Neuronal stem cell (in vitro differentiated cells): ENCODE results near the gene PTGS2.

Experiments used
- DNase-seq: peaks from one replicate; pipeline ENCODE4 v3.0.0-alpha.2; 2013; ENCODE audit warnings: low spot score
- H2AFZ ChIP-seq: one replicate; pipeline ENCODE4 v1.6.1; 2013; ENCODE audit warnings: mild to moderate bottlenecking, low read length, inconsistent platforms
- H2AK5ac ChIP-seq: 2 replicates; pipeline ENCODE4 v1.6.1; 2013; ENCODE audit warnings: low read depth, mild to moderate bottlenecking, inconsistent platforms, low read length, moderate library complexity, mixed read lengths
- H2BK120ac ChIP-seq: 2 replicates; pipeline ENCODE4 v1.6.1; 2013; ENCODE audit warnings: low read depth, mild to moderate bottlenecking, inconsistent platforms, low read length, moderate library complexity, mixed read lengths
- H2BK12ac ChIP-seq: one replicate; pipeline ENCODE4 v1.6.1; 2013; ENCODE audit warnings: low read length, inconsistent platforms
- H2BK15ac ChIP-seq: 2 replicates; pipeline ENCODE4 v1.6.1; 2013; ENCODE audit warnings: mild to moderate bottlenecking, low read length, inconsistent platforms, mixed read lengths
- H2BK5ac ChIP-seq: one replicate; pipeline ENCODE4 v1.6.1; 2013; ENCODE audit warnings: inconsistent platforms, mild to moderate bottlenecking, low read length, moderate library complexity
- H3K14ac ChIP-seq: one replicate; pipeline ENCODE4 v1.6.1; 2013; ENCODE audit warnings: low read length, inconsistent platforms
- H3K18ac ChIP-seq: 2 replicates; pipeline ENCODE4 v1.6.1; 2013; ENCODE audit warnings: low read length, inconsistent platforms
- H3K23ac ChIP-seq: 2 replicates; pipeline ENCODE4 v1.6.1; 2013; ENCODE audit warnings: low read depth, mild to moderate bottlenecking, mixed read lengths, low read length, inconsistent platforms; ENCODE audit not compliant: poor library complexity
- H3K27ac ChIP-seq: replicated peaks from 3 replicates; pipeline ENCODE4 v1.5.1; 2013; ENCODE audit warnings: low read length, inconsistent platforms
- H3K27me3 ChIP-seq, 3 experiments: 2 replicates each; pipeline ENCODE4 v1.6.1; 2013; ENCODE audit warnings: low read length in 3 of 3, mild to moderate bottlenecking in 2 of 3, inconsistent platforms in 1 of 3, low read depth in 1 of 3, mixed read lengths in 1 of 3, moderate library complexity in 1 of 3; ENCODE audit not compliant: control insufficient read depth in 3 of 3, insufficient read depth in 3 of 3
- H3K36me3 ChIP-seq, 2 donors: replicated peaks in 1 of 2; 2 replicates each; pipeline ENCODE4 v1.6.1; 2013; ENCODE audit warnings: low read length in 2 of 2; ENCODE audit not compliant: control insufficient read depth in 2 of 2, insufficient read depth in 2 of 2
- H3K4ac ChIP-seq: 2 replicates; pipeline ENCODE4 v1.6.1; 2013; ENCODE audit warnings: inconsistent platforms, mild to moderate bottlenecking, low read length, moderate library complexity
- H3K4me1 ChIP-seq, 2 donors: 1 replicate in 1 of 2; 2 replicates in 1 of 2; pipeline ENCODE4 v1.6.1; 2013; ENCODE audit warnings: low read length in 2 of 2, low read depth in 1 of 2; ENCODE audit not compliant: control insufficient read depth in 2 of 2, insufficient read depth in 1 of 2
- H3K4me2 ChIP-seq: one replicate; pipeline ENCODE4 v1.6.1; 2013; ENCODE audit warnings: mild to moderate bottlenecking, low read length, inconsistent platforms; ENCODE audit not compliant: insufficient read depth, poor library complexity, severe bottlenecking
- H3K4me3 ChIP-seq, 2 donors: 2 replicates each; pipeline ENCODE4 v1.5.1; 2013; ENCODE audit warnings: low read length in 2 of 2, mild to moderate bottlenecking in 2 of 2, inconsistent platforms in 1 of 2, moderate library complexity in 1 of 2
- H3K79me1 ChIP-seq: one replicate; pipeline ENCODE4 v1.6.1; 2013; ENCODE audit warnings: low read depth, mild to moderate bottlenecking, inconsistent platforms, low read length, moderate library complexity
- H3K9ac ChIP-seq: one replicate; pipeline ENCODE4 v1.6.1; 2013; ENCODE audit warnings: mild to moderate bottlenecking, low read depth, low read length, inconsistent platforms; ENCODE audit not compliant: poor library complexity
- H3K9me3 ChIP-seq, 2 donors: replicated peaks in 1 of 2; 2 replicates each; pipeline versions ENCODE3 to v1.6.1; 2013; ENCODE audit warnings: low read length in 2 of 2, mild to moderate bottlenecking in 2 of 2, inconsistent platforms in 1 of 2, low read depth in 1 of 2, mixed read lengths in 1 of 2, moderate library complexity in 1 of 2; ENCODE audit not compliant: control insufficient read depth in 2 of 2, insufficient read depth in 1 of 2
- H4K8ac ChIP-seq: one replicate; pipeline ENCODE4 v1.6.1; 2013; ENCODE audit warnings: low read depth, mild to moderate bottlenecking, inconsistent platforms, low read length, moderate library complexity
- H4K91ac ChIP-seq: one replicate; pipeline ENCODE4 v1.6.1; 2013; ENCODE audit warnings: low read length, low read depth, mild to moderate bottlenecking, inconsistent platforms; ENCODE audit not compliant: poor library complexity
- WGBS, 2 donors: extraction: QIAGEN DNeasy Blood & Tissue Kit; methylation state at CpG; one replicate each; pipeline ENCODE4 v1.1.7; 2013; ENCODE audit warnings: missing lambda C conversion rate in 2 of 2, mixed read lengths in 1 of 2; ENCODE audit not compliant: insufficient read length in 2 of 2, insufficient replicate concordance in 1 of 2; ENCODE audit errors: extremely low coverage in 2 of 2; 5-methylcytosine and 5-hydroxymethylcytosine counted together

Gene PTGS2

DNA sequence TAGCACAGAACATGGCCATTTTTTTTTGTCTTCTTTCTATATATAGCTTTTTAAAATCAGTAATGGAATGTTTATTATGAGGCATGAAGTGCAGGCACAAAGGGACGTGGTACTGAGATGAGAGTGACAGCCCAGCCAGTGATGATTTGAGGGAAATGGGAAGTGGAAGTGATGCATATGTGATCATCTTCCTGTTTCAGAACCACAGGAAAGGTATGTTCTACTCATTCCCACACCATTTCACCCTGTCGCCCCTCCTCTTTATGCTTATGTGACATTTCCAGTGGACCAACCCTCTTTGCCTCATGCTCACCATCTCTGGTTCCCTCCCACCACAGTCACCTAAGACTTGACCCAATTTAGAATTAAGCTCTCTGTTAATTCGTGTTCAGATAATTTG lies 24.3 kb downstream of the PTGS2 start:
- Histone ChIP-seq H3K4ac (no peak overlapping the region), H2BK120ac (no peak overlapping the region), H3K27me3 (no peaks in the 10 kb centered on the region), H3K36me3 (no peaks in the 10 kb centered on the region), H2BK5ac (no peak overlapping the region), H2BK15ac (no peak overlapping the region), H3K27ac (no peak overlapping the region), H3K4me3 (no peak overlapping the region), H4K91ac (no peak overlapping the region), H3K4me1 (no peaks in the 10 kb centered on the region), H2BK12ac (no peak overlapping the region), H3K79me1 (no peaks in the 10 kb centered on the region), H3K14ac (no peak overlapping the region), H2AK5ac (no peak overlapping the region), H3K18ac (no peak overlapping the region), H3K9me3 (no peaks in the 10 kb centered on the region), H2AFZ (no peak overlapping the region), H4K8ac (no peak overlapping the region), H3K23ac (no peak overlapping the region), H3K4me2 (no peak overlapping the region), H3K9ac (no peak overlapping the region)
- no CpG with 5 or more reads among the region's 3 CpGs for WGBS, 2 donors
- no peak for DNase-seq

DNA sequence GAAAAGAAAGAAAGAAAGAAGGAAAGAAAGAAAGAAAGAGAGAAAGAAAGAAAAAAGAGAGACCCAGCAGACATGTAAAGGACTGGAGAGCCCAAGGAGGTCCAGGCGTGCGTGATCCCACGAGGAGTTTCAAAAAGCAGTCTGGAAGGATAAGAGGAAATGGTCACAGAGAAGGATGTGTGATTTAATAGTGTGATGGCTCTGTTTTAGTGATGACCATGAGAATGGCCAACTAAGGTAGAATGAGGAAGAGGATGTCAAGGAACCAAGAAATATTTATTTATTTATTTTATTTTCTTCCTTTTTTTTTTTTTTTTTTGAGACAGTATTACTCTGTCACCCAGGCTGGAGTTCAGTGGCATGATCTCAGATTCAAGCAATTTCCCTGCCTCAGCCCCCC lies 25.5 kb downstream of the PTGS2 start:
- Histone ChIP-seq H2AK5ac (no peak overlapping the region), H3K27ac (no peak overlapping the region)

DNA sequence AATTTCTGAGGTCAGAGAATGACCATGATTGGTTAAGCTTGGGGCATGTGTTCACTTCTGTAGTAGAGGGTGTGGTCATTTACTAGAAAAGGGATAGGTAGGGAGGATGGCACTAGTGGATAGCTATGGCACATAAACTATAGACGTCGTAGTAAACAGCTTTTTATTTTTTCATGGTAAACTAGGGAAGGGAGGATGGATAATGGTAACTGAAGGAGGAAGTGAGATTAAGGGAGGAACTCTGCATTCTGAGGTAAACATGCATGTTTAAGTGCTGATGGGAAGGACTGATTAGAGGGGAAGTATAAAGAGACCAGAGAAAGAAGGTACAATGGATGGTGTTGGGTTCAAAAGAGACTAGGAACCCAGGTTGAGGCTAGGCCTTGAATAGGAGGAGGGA lies 26.9 kb downstream of the PTGS2 start:
- H3K27me3 ChIP-seq = no peaks in the 10 kb centered on the region
- H3K9ac ChIP-seq = no peak overlapping the region
- H3K23ac ChIP-seq = no peak overlapping the region
- H2BK5ac ChIP-seq = no peak overlapping the region
- no peaks in the 10 kb centered on the region for H3K4me1 ChIP-seq
- no peak overlapping the region for H4K8ac ChIP-seq
- H2BK15ac ChIP-seq = no peak overlapping the region
- H3K27ac ChIP-seq = no peak overlapping the region
- H3K4ac ChIP-seq = no peak overlapping the region
- no peak overlapping the region for H3K18ac ChIP-seq
- no peaks in the 10 kb centered on the region for H3K9me3 ChIP-seq
- no peak overlapping the region for H4K91ac ChIP-seq
- H2BK12ac ChIP-seq = no peak overlapping the region
- no peak overlapping the region for H2AFZ ChIP-seq
- H3K79me1 ChIP-seq = no peaks in the 10 kb centered on the region
- H3K4me3 ChIP-seq = no peak overlapping the region
- no peak for DNase-seq
- H3K36me3 ChIP-seq = no peaks in the 10 kb centered on the region
- no peak overlapping the region for H2AK5ac ChIP-seq
- H3K14ac ChIP-seq = no peak overlapping the region
- H2BK120ac ChIP-seq = no peak overlapping the region
- H3K4me2 ChIP-seq = no peak overlapping the region
- WGBS, 2 donors = no CpG with 5 or more reads among the region's 2 CpGs

More for the DNA sequence above, 25.5 kb downstream of the PTGS2 start:
- H3K14ac ChIP-seq = no peak overlapping the region
- no peak overlapping the region for H3K4ac ChIP-seq
- no peak overlapping the region for H4K8ac ChIP-seq
- H4K91ac ChIP-seq = no peak overlapping the region
- H3K23ac ChIP-seq = no peak overlapping the region
- H3K18ac ChIP-seq = no peak overlapping the region
- no peak overlapping the region for H3K9ac ChIP-seq
- no peaks in the 10 kb centered on the region for H3K4me1 ChIP-seq
- WGBS, 2 donors = no CpG with 5 or more reads among the region's 3 CpGs
- no peak overlapping the region for H2BK12ac ChIP-seq
- H2AFZ ChIP-seq = no peak overlapping the region
- DNase-seq = no peak
- H3K4me3 ChIP-seq = no peak overlapping the region
- no peaks in the 10 kb centered on the region for H3K27me3 ChIP-seq
- no peaks in the 10 kb centered on the region for H3K79me1 ChIP-seq
- no peak overlapping the region for H2BK120ac ChIP-seq
- H3K9me3 ChIP-seq = no peaks in the 10 kb centered on the region
- H3K36me3 ChIP-seq = no peaks in the 10 kb centered on the region
- no peak overlapping the region for H2BK15ac ChIP-seq
- H3K4me2 ChIP-seq = no peak overlapping the region
- H2BK5ac ChIP-seq = no peak overlapping the region

DNA sequence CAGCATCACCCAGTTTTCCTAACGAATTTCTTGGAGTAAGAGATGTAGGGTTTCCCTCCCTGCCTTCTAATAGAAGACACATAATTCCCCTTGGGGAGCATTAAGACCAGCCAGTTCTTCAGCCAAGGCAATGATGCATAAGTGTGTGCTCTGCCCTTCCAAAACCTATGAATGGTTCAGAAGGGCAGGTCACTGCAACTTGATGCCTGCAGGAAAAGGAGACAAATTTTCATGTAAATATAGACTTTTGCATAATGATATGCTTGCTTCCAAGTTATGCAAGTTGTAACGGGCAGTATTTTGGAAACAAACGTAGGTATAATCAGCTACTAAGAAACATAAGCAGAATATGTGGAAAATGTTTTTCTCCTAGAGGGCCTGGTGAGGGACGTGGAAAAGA lies 31.6 kb downstream of the PTGS2 start:
- H3K4me1 ChIP-seq = no peaks in the 10 kb centered on the region

More for the DNA sequence above, 31.6 kb downstream of the PTGS2 start:
- Histone ChIP-seq H3K14ac (no peak overlapping the region), H2BK120ac (no peak overlapping the region), H4K91ac (no peak overlapping the region), H3K4me2 (no peak overlapping the region), H3K27ac (no peak overlapping the region), H4K8ac (no peak overlapping the region), H3K4ac (no peak overlapping the region), H3K18ac (no peak overlapping the region), H2BK5ac (no peak overlapping the region), H3K4me3 (no peak overlapping the region), H3K9ac (no peak overlapping the region), H3K23ac (no peak overlapping the region), H2BK12ac (no peak overlapping the region), H2BK15ac (no peak overlapping the region), H2AK5ac (no peak overlapping the region), H3K79me1 (no peaks in the 10 kb centered on the region), H3K36me3 (no peaks in the 10 kb centered on the region), H3K9me3 (no peaks in the 10 kb centered on the region), H3K27me3 (no peaks in the 10 kb centered on the region), H2AFZ (no peak overlapping the region)
- no CpG with 5 or more reads among the region's 4 CpGs for WGBS, 2 donors
- DNase-seq = no peak
